ENCODE results near the gene ADISSP. TPM values are rescaled to one million over a fixed set of nuclear protein-coding genes. Genes with fewer than 3 reads are reported as not detected.

ADISSP gene
- total and polyA plus RNA-seq, 2 of the 8 experiments (the other 6 are each of a cell fraction or from before 2014, with no cell fraction given) = 111 to 141 TPM

DNA sequence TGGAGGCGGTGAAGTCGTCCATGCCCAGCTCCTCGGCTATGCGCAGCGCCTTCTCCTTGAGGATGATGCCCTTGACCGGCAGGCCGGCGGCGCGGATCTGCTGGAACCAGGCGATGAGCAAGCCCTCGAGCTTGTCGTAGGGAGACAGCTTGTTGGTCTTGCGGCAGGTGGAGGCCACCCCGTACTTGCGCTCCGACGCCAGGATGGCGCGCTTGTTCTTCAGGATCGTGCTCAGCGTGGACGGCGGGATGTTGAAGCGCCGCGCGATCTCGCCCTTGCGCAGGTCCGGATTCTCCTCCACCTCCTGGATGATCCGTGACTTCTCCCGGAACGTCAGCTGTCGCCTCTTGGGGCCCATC, 18.6 kb upstream of the ADISSP start:
- WGBS, 2 experiments (ENCODE audit: extremely low coverage in 1 of 2, insufficient coverage in 1 of 2, insufficient read length in 1 of 2, insufficient replicate concordance in 2 of 2, low coverage in 1 of 2, low lambda C conversion rate in 2 of 2, missing lambda C conversion rate in 1 of 2) = 3% methylated on average over 31 of the region's 35 CpGs; no CpG with 5 or more reads in 1 of the 2 experiments
- no peak for FAIRE-seq
- H3K23ac ChIP-seq (ENCODE audit: insufficient read length) = no peak overlapping the region
- TF ChIP-seq PHF8 (conservative IDR thresholded peaks at IDR 0.05; ENCODE audit: low read depth, low read length) = 0 out of 2 replicates have a peak, but pooled peaks have one; percentile 46
- 0 out of 4 replicates have a peak, but pooled peaks of 1 of the 2 experiments have one; percentile 33 for TF ChIP-seq HDAC2 (IDR thresholded peaks at IDR 0.05; ENCODE audit: borderline replicate concordance in 1 of 2, low read depth in 2 of 2, low read length in 2 of 2)
- no peak for TF ChIP-seq RFX5 (IDR thresholded peaks at IDR 0.05; ENCODE audit: borderline replicate concordance, low read depth, low read length)
- TF ChIP-seq BRCA1 (IDR thresholded peaks at IDR 0.05; ENCODE audit: low read depth, low read length) = peak; percentile 24; the same call in 1 of the 2 replicates
- peak in 1 of 2 experiments; percentile 7; a peak in 1 of 4 replicates for TF ChIP-seq SIN3A (conservative IDR thresholded peaks at IDR 0.05 in 1 of 2, IDR thresholded peaks at IDR 0.05 in 1 of 2; ENCODE audit: low read depth in 1 of 2, low read length in 2 of 2)
- peak; percentile 78; the same call in 1 of the 2 replicates for TF ChIP-seq RBBP5 (IDR thresholded peaks at IDR 0.05; ENCODE audit: borderline replicate concordance, low read depth, low read length)
- no peak for TF ChIP-seq HDAC6 (IDR thresholded peaks at IDR 0.05; ENCODE audit: low read depth, low read length)
- TF ChIP-seq CHD2 (IDR thresholded peaks at IDR 0.05; ENCODE audit: low read length) = 0 out of 2 replicates have a peak, but pooled peaks have one; percentile 32
- TF ChIP-seq NANOG (IDR thresholded peaks at IDR 0.05; ENCODE audit: insufficient read depth, low read depth, low read length, poor library complexity, severe bottlenecking) = no peak
- TF ChIP-seq CBX5 (IDR thresholded peaks at IDR 0.05; ENCODE audit: low read depth, low read length) = no peak
- peak; percentile 77 for TF ChIP-seq KDM4A (IDR thresholded peaks at IDR 0.05; ENCODE audit: low read depth, low read length, severe bottlenecking)

More for the DNA sequence above, 18.6 kb upstream of the ADISSP start:
- peaks cover 3% of the 10 kb centered on the region; the same call in 1 of the 2 replicates for H3K23me2 ChIP-seq (ENCODE audit: low read depth, low read length)
- H3K27me3 ChIP-seq (replicated peaks in 1 of 4; ENCODE audit: control insufficient read depth in 3 of 4, extremely low read depth in 1 of 4, insufficient read depth in 3 of 4, low read length in 3 of 4) = peaks cover 0 to 3% (median 0%) of the 10 kb centered on the region in 4 experiments; a peak in 3 of 7 replicates
- H4K8ac ChIP-seq (ENCODE audit: extremely low read depth, insufficient read depth, low read length) = peak overlapping the region; percentile 54
- peaks cover 11% of the 10 kb centered on the region for H3K79me1 ChIP-seq (ENCODE audit: low read depth, low read length)
- no peak overlapping the region for H3K14ac ChIP-seq (ENCODE audit: insufficient read length)
- peaks cover 0 to 16% (median 6%) of the 10 kb centered on the region in 4 experiments; a peak in 6 of 7 replicates for H3K4me1 ChIP-seq (replicated peaks in 1 of 4; ENCODE audit: control insufficient read depth in 3 of 4, insufficient read depth in 4 of 4, low read length in 3 of 4)
- peaks cover 7 to 11% of the 10 kb centered on the region in 2 experiments for H4K20me1 ChIP-seq (replicated peaks in 1 of 2; ENCODE audit: control insufficient read depth in 1 of 2, insufficient read depth in 2 of 2, low read length in 2 of 2)
- no peak overlapping the region for H4K91ac ChIP-seq (replicated peaks; ENCODE audit: insufficient read length, low read length)
- no peak overlapping the region for H2BK20ac ChIP-seq (ENCODE audit: low read length)
- H2BK5ac ChIP-seq (ENCODE audit: low read depth, low read length) = no peak overlapping the region
- H3K18ac ChIP-seq (ENCODE audit: extremely low read depth, low read length) = peak overlapping the region; percentile 90; the same call in 1 of the 2 replicates
- H3K9ac ChIP-seq (replicated peaks in 1 of 4; ENCODE audit: extremely low read depth in 1 of 4, low read depth in 3 of 4, low read length in 3 of 4) = peak overlapping the region; percentile 13 to 87 (median 52)
- H3K4me3 ChIP-seq (ENCODE audit: extremely low read depth in 1 of 4, insufficient read depth in 2 of 4, low read depth in 3 of 4, low read length in 4 of 4) = peak overlapping the region; percentile 42 to 69 (median 60)
- H2AFZ ChIP-seq (ENCODE audit: low read length) = 0 out of 2 replicates have a peak overlapping the region, but pooled peaks have one; percentile 41
- H3K27ac ChIP-seq (ENCODE audit: low read depth, low read length) = no peak overlapping the region
- H3K4ac ChIP-seq (replicated peaks; ENCODE audit: insufficient read length, low read depth, low read length) = no peak overlapping the region
- no peak overlapping the region for H3K56ac ChIP-seq (replicated peaks; ENCODE audit: insufficient read length, low read depth, low read length)
- peaks cover 0 to 10% of the 10 kb centered on the region in 2 experiments; a peak in 1 of 4 replicates for H3K79me2 ChIP-seq (ENCODE audit: control insufficient read depth in 1 of 2, insufficient read depth in 2 of 2, low read length in 2 of 2)
- H2AK5ac ChIP-seq (ENCODE audit: low read depth, low read length) = no peak overlapping the region
- H2BK120ac ChIP-seq (replicated peaks; ENCODE audit: low read depth, low read length) = no peak overlapping the region
- peak overlapping the region; percentile 75 to 98 for H3K4me2 ChIP-seq (ENCODE audit: insufficient read depth in 1 of 2, low read depth in 2 of 2, low read length in 2 of 2)
- H3K36me3 ChIP-seq (ENCODE audit: control insufficient read depth in 2 of 4, insufficient read depth in 4 of 4, low read length in 3 of 4) = peaks cover 0 to 5% (median 0%) of the 10 kb centered on the region in 4 experiments; a peak in 2 of 8 replicates
- H2BK15ac ChIP-seq (ENCODE audit: low read length) = 0 out of 2 replicates have a peak overlapping the region, but pooled peaks have one; percentile 25
- ChIA-PET POLR2A (ENCODE audit: partially characterized antibody) (interaction anchor here (0.5 to 3.9 kb wide), 9 partner anchors 9 to 109 kb away, joined by 3 to 20 read pairs (median 4); partner anchors contain the start of genes ADISSP and AP5S1), CTCF (ENCODE audit: partially characterized antibody) (interaction anchor here (0.9 to 9.5 kb wide), 15 partner anchors 8 to 286 kb away, joined by 3 to 128 read pairs (median 4); partner anchors contain the start of genes ADISSP and AP5S1)
- no peaks in the 10 kb centered on the region for H3K9me3 ChIP-seq (ENCODE audit: insufficient read depth in 2 of 2, low read depth in 1 of 2, low read length in 1 of 2)
- H2BK12ac ChIP-seq (ENCODE audit: low read depth, low read length) = no peak overlapping the region
- DNase-seq (ENCODE audit: low read depth in 1 of 2, low spot score in 2 of 2) = peak in 1 of 2 experiments; percentile 70
- no peak overlapping the region for H4K5ac ChIP-seq (ENCODE audit: insufficient read length, low read depth, low read length)
